Measurements from ENCODE around the gene NRP1.

Gene NRP1

GRCh38 chr10:33214174-33214573 lies 120.3 kb downstream of the NRP1 start:
- ChIA-PET CTCF (no interaction called here), POLR2A (interaction anchor here (1.2 kb wide), 1 partner anchor 20 kb away, joined by 4 read pairs; no protein-coding TSS in a partner anchor)
- TF ChIP-seq CTCF (IDR thresholded peaks at IDR 0.05; ENCODE audit: insufficient read depth, low read length, missing control alignments), result no peak
- DNase-seq (ENCODE audit: low read depth, low spot score), result no peak
- no peak overlapping the region for H3K4me3 ChIP-seq (ENCODE audit: low read depth, low read length)

GRCh38 chr10:33212061-33212748 lies 122.3 kb downstream of the NRP1 start:
- no peak for DNase-seq (ENCODE audit: low read depth, low spot score)
- no peak overlapping the region for H3K4me3 ChIP-seq (ENCODE audit: low read depth, low read length)
- ChIA-PET CTCF (interaction anchor here (0.8 to 3.1 kb wide), 4 partner anchors 9 to 165 kb away, joined by 3 to 24 read pairs (median 4); no protein-coding TSS in a partner anchor), POLR2A (interaction anchor here (1.1 to 1.2 kb wide), 2 partner anchors 51 to 60 kb away, joined by 3 to 6 read pairs; no protein-coding TSS in a partner anchor)
- TF ChIP-seq CTCF (IDR thresholded peaks at IDR 0.05; ENCODE audit: insufficient read depth, low read length, missing control alignments), result no peak

- POLR2A ChIA-PET, result interaction anchor here (1.1 to 1.2 kb wide), 2 partner anchors 52 to 61 kb away, joined by 3 to 6 read pairs; no protein-coding TSS in a partner anchor
- no peak for DNase-seq (ENCODE audit: low read depth, low spot score)
- CTCF ChIA-PET, result interaction anchor here (0.7 to 3.1 kb wide), 7 partner anchors 9 to 1427 kb away, joined by 3 to 24 read pairs (median 3); no protein-coding TSS in a partner anchor
Observed at GRCh38 chr10:33211106-33211878, 123.2 kb downstream of the NRP1 start.

GRCh38 chr10:33209802-33210201 lies 124.7 kb downstream of the NRP1 start:
- ChIA-PET POLR2A (no interaction called here), CTCF (interaction anchor here (1.2 to 3.1 kb wide), 2 partner anchors 17 to 1428 kb away, joined by 3 to 24 read pairs; no protein-coding TSS in a partner anchor)
- H3K4me3 ChIP-seq (ENCODE audit: low read depth, low read length), result no peak overlapping the region
- TF ChIP-seq CTCF (IDR thresholded peaks at IDR 0.05; ENCODE audit: insufficient read depth, low read length, missing control alignments), result no peak
- DNase-seq (ENCODE audit: low read depth, low spot score), result no peak

More at GRCh38 chr10:33211106-33211878, 123.2 kb downstream of the NRP1 start:
- TF ChIP-seq CTCF (IDR thresholded peaks at IDR 0.05; ENCODE audit: insufficient read depth, low read length, missing control alignments), result no peak
- H3K4me3 ChIP-seq (ENCODE audit: low read depth, low read length), result no peak overlapping the region

GRCh38 chr10:33208166-33208565 lies 126.3 kb downstream of the NRP1 start:
- no peak for TF ChIP-seq CTCF (IDR thresholded peaks at IDR 0.05; ENCODE audit: insufficient read depth, low read length, missing control alignments)
- no peak for DNase-seq (ENCODE audit: low read depth, low spot score)
- ChIA-PET CTCF (interaction anchor here (0.9 to 2.8 kb wide), 2 partner anchors 15 to 51 kb away, joined by 3 to 14 read pairs; no protein-coding TSS in a partner anchor), POLR2A (no interaction called here)
- no peak overlapping the region for H3K4me3 ChIP-seq (ENCODE audit: low read depth, low read length)

- H3K4me3 ChIP-seq (ENCODE audit: low read depth, low read length), result no peak overlapping the region
- DNase-seq (ENCODE audit: low read depth, low spot score), result no peak
- POLR2A ChIA-PET, result no interaction called here
- no peak for TF ChIP-seq CTCF (IDR thresholded peaks at IDR 0.05; ENCODE audit: insufficient read depth, low read length, missing control alignments)
- CTCF ChIA-PET, result no interaction called here
Observed at GRCh38 chr10:33204031-33204430, 130.4 kb downstream of the NRP1 start.
